ENCODE data around the gene HOXB8. TPM values are rescaled to one million over a fixed set of nuclear protein-coding genes. Genes with fewer than 3 reads are reported as not detected.
A peak's percentile ranks its signal among the peaks of the same experiment; 100 is the strongest.

Gene HOXB8
- total RNA-seq, 1 experiment from 2014 or later = 28.2 TPM

- no peak for TF ChIP-seq CTCF (IDR thresholded peaks at IDR 0.05; ENCODE audit: unreplicated experiment)
- CTCF ChIA-PET = interaction anchor here (1.0 kb wide), 1 partner anchor 9 kb away, joined by 4 read pairs; no protein-coding TSS in a partner anchor
- H3K36me3 Mint-ChIP-seq (ENCODE audit: insufficient read depth, unreplicated experiment) = peaks cover 96% of the 10 kb centered on the region
- BruUV-seq (replicated peaks) = no TSS peak
- H3K4me1 Mint-ChIP-seq (ENCODE audit: low read depth, unreplicated experiment) = peaks cover 75% of the 10 kb centered on the region
- H3K4me3 Mint-ChIP-seq (ENCODE audit: low read depth, unreplicated experiment) = peak overlapping the region; percentile 88
- intact Hi-C loops (cut with micrococcal nuclease; ENCODE audit: unreplicated experiment) = no loop called here
- peaks cover 8% of the 10 kb centered on the region for H3K27me3 Mint-ChIP-seq (ENCODE audit: unreplicated experiment)
- no peaks in the 10 kb centered on the region for H3K9me3 Mint-ChIP-seq (ENCODE audit: low read depth, unreplicated experiment)
- DNase-seq = no peak
- H3K27ac Mint-ChIP-seq (ENCODE audit: unreplicated experiment) = peak overlapping the region; percentile 95
Measured at GRCh38 chr17:48597528-48597777, 17.6 kb downstream of the HOXB8 start.

- Mint-ChIP-seq H3K36me3 (ENCODE audit: insufficient read depth, unreplicated experiment) (peaks cover 96% of the 10 kb centered on the region), H3K4me1 (ENCODE audit: low read depth, unreplicated experiment) (peaks cover 75% of the 10 kb centered on the region), H3K4me3 (ENCODE audit: low read depth, unreplicated experiment) (peak overlapping the region; percentile 88), H3K27me3 (ENCODE audit: unreplicated experiment) (peaks cover 8% of the 10 kb centered on the region), H3K27ac (ENCODE audit: unreplicated experiment) (peak overlapping the region; percentile 95), H3K9me3 (ENCODE audit: low read depth, unreplicated experiment) (no peaks in the 10 kb centered on the region)
- DNase-seq = peak; percentile 64
- no peak for TF ChIP-seq CTCF (IDR thresholded peaks at IDR 0.05; ENCODE audit: unreplicated experiment)
- intact Hi-C loops (cut with micrococcal nuclease; ENCODE audit: unreplicated experiment) = no loop called here
- CTCF ChIA-PET = interaction anchor here (0.6 kb wide), 1 partner anchor 17 kb away, joined by 3 read pairs; no protein-coding TSS in a partner anchor
- BruUV-seq (replicated peaks) = no TSS peak
Measured at GRCh38 chr17:48596735-48597527, 18.2 kb downstream of the HOXB8 start.

DNA sequence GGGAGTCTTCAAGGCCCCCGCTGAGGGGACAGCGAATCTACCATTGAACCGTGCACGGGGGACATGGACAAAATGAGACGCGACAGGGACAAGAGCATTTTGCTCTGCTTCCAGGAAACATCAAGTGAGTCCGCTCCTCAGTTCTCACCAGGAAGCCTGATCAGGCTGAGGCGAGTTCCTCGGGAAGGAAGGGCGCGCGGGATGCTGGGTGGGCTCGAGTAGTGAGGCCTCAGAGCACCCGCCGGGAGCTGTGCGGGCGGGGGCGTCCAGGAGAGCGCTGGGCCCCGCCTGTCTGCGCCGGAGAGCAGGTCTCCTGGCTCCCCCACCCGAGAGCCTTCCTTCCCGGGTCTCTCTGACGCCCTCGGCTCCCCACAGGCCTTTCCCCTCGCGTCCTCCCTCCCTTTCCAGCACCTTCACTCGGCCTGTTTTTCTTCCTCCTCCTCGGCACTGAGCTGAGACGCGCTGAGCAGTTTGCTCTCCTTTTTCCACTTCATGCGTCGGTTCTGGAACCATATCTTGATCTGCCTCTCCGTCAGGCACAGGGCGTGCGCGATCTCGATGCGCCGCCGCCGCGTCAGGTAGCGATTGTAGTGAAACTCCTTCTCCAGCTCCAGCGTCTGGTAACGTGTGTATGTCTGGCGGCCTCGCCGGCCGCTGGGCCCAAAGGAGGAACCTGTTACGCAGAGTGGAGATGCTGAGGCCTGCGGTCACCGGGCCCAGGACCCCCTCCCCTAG is 18.9 kb downstream of the HOXB8 start:
- no TSS peak for BruUV-seq (replicated peaks)
- Mint-ChIP-seq H3K9me3 (ENCODE audit: low read depth, unreplicated experiment) (no peaks in the 10 kb centered on the region), H3K36me3 (ENCODE audit: insufficient read depth, unreplicated experiment) (peaks cover 96% of the 10 kb centered on the region), H3K4me1 (ENCODE audit: low read depth, unreplicated experiment) (peaks cover 74% of the 10 kb centered on the region), H3K27ac (ENCODE audit: unreplicated experiment) (peak overlapping the region; percentile 95), H3K4me3 (ENCODE audit: low read depth, unreplicated experiment) (peak overlapping the region; percentile 88), H3K27me3 (ENCODE audit: unreplicated experiment) (peaks cover 8% of the 10 kb centered on the region)
- intact Hi-C loops (cut with micrococcal nuclease; ENCODE audit: unreplicated experiment) = no loop called here
- CTCF ChIA-PET = interaction anchor here (0.7 to 0.9 kb wide), 2 partner anchors 91 to 263 kb away, joined by 3 to 4 read pairs; no protein-coding TSS in a partner anchor
- DNase-seq = no peak
- no peak for TF ChIP-seq CTCF (IDR thresholded peaks at IDR 0.05; ENCODE audit: unreplicated experiment)

- BruUV-seq (replicated peaks) = no TSS peak
- DNase-seq = no peak
- Mint-ChIP-seq H3K4me1 (ENCODE audit: low read depth, unreplicated experiment) (peaks cover 74% of the 10 kb centered on the region), H3K4me3 (ENCODE audit: low read depth, unreplicated experiment) (peak overlapping the region; percentile 88), H3K27ac (ENCODE audit: unreplicated experiment) (peak overlapping the region; percentile 95), H3K27me3 (ENCODE audit: unreplicated experiment) (peaks cover 8% of the 10 kb centered on the region), H3K9me3 (ENCODE audit: low read depth, unreplicated experiment) (no peaks in the 10 kb centered on the region), H3K36me3 (ENCODE audit: insufficient read depth, unreplicated experiment) (peaks cover 96% of the 10 kb centered on the region)
- intact Hi-C loops (cut with micrococcal nuclease; ENCODE audit: unreplicated experiment) = no loop called here
- TF ChIP-seq CTCF (IDR thresholded peaks at IDR 0.05; ENCODE audit: unreplicated experiment) = no peak
- CTCF ChIA-PET = interaction anchor here (0.5 to 1.5 kb wide), 5 partner anchors 49 to 470 kb away, joined by 3 to 5 read pairs (median 3); no protein-coding TSS in a partner anchor
Measured at GRCh38 chr17:48595278-48595999, 19.7 kb downstream of the HOXB8 start.

All from Calu3 (cell line).